ENCODE measurements around the gene FARS2.

DNA sequence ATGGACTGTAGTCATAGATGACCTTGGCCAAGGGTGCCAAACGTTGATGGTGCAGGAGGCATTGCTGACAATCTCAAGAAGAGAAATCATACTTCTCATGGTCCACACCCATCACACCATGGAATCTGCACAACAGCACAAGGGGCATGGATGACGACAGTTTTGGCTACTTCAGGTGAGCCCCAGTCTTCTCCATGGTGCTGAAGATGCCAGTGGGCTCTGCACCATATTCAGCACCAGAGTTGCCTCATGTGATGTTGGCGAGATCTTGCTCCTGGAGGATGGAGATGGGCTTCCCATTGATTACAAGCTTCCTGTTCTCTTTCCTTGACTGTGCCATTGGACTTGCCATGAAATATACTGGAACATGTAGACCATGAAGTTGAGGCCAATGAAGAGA, 556.6 kb downstream of the FARS2 start:
- TF ChIP-seq, protein P1, sequence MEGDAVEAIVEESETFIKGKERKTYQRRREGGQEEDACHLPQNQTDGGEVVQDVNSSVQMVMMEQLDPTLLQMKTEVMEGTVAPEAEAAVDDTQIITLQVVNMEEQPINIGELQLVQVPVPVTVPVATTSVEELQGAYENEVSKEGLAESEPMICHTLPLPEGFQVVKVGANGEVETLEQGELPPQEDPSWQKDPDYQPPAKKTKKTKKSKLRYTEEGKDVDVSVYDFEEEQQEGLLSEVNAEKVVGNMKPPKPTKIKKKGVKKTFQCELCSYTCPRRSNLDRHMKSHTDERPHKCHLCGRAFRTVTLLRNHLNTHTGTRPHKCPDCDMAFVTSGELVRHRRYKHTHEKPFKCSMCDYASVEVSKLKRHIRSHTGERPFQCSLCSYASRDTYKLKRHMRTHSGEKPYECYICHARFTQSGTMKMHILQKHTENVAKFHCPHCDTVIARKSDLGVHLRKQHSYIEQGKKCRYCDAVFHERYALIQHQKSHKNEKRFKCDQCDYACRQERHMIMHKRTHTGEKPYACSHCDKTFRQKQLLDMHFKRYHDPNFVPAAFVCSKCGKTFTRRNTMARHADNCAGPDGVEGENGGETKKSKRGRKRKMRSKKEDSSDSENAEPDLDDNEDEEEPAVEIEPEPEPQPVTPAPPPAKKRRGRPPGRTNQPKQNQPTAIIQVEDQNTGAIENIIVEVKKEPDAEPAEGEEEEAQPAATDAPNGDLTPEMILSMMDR (conservative IDR thresholded peaks at IDR 0.05; ENCODE audit: low read length), result no peak
- TF ChIP-seq EZH2phosphoT487 (IDR thresholded peaks at IDR 0.05; ENCODE audit: borderline replicate concordance, low read depth, low read length), result no peak
